K562 (cell line): ENCODE measurements around the gene HAUS7. TPM values are rescaled to one million over a fixed set of nuclear protein-coding genes. Genes with fewer than 3 reads are reported as not detected.

Source experiments
- CTBP1 ChIP-seq: fragments of 450-650 bp; IDR thresholded peaks from 2 replicates; pipeline ENCODE4 v1.6.1; 2016; ENCODE audit warnings: borderline replicate concordance
- DMBX1 ChIP-seq: fragments of 250-450 bp; sonication (Bioruptor Pico); IDR thresholded peaks from 2 replicates; pipeline ENCODE4 v1.8.0; 2022; ENCODE audit warnings: inconsistent platforms, mild to moderate bottlenecking, moderate library complexity, borderline replicate concordance
- ETV5 ChIP-seq: sonication (generic); formaldehyde crosslinking; IDR thresholded peaks from 2 replicates; pipeline ENCODE4 v1.4.0; 2020; ENCODE audit warnings: low read depth, mild to moderate bottlenecking, missing genetic modification reagents
- PCBP1 ChIP-seq: fragments of 200-400 bp; formaldehyde crosslinking; IDR thresholded peaks from 2 replicates; pipeline ENCODE4 v1.6.1; 2018; ENCODE audit warnings: mild to moderate bottlenecking, low read depth, low read length; ENCODE audit not compliant: poor library complexity, severe bottlenecking
- TCF7 ChIP-seq: sonication (generic); IDR thresholded peaks from 2 replicates; pipeline ENCODE4 v1.6.1; 2016; ENCODE audit warnings: antibody characterized with exemption, borderline replicate concordance
- ZNF232 ChIP-seq: sonication (generic); formaldehyde crosslinking; IDR thresholded peaks from 2 replicates; pipeline ENCODE4 v1.8.0; 2022; ENCODE audit warnings: mild to moderate bottlenecking, missing genetic modification reagents
- ZNF780A ChIP-seq: fragments of 250-450 bp; sonication (Bioruptor Pico); IDR thresholded peaks from 2 replicates; pipeline ENCODE4 v1.5.0; 2021; ENCODE audit warnings: mild to moderate bottlenecking
- polyA plus RNA-seq, 8 experiments: library from polyadenylated mRNA; depleted of rRNA in 4 of 8; stranded (reverse) in 5 of 8; unstranded in 3 of 8; fragments of >200 nt; fragmentation: Nextera tagmentation in 2 of 8; fragmentation: Illumina TruSeq in 1 of 8; extraction: Ambion mirVana in 2 of 8; extraction: Trizol in 1 of 8; gene quantifications; 2 replicates each; pipeline versions ENCODE4 v1.2.1 to v1.2.3, GENCODE V29; 2011 to 2014; ENCODE audit warnings: inconsistent platforms in 1 of 8, missing spikeins in 1 of 8
- total RNA-seq, 7 experiments: library from RNA; depleted of rRNA in 6 of 7; stranded (reverse); fragments of >200 nt in 6 of 7; fragmentation: Illumina TruSeq in 2 of 7; extraction: Trizol in 2 of 7; gene quantifications; 2 replicates each; pipeline versions ENCODE4 v1.2.1 to v1.2.3, GENCODE V29; 2011 to 2021; ENCODE audit warnings: low replicate concordance in 1 of 7
- TF ChIP-seq, protein P1 (sequence below): sonication (generic); formaldehyde crosslinking; IDR thresholded peaks from 2 replicates; pipeline ENCODE4 v1.8.0; 2022; ENCODE audit warnings: mild to moderate bottlenecking, missing genetic modification reagents
- TF ChIP-seq, protein P2 (sequence below): fragments of 450-650 bp; IDR thresholded peaks from 2 replicates; pipeline ENCODE4 v1.6.1; 2017; ENCODE audit warnings: antibody characterized with exemption
- TF ChIP-seq, protein P3 (sequence below), 2 experiments: fragments of 450-650 bp; IDR thresholded peaks; 2 replicates each; pipeline ENCODE4 v1.6.1; 2016; ENCODE audit warnings: mild to moderate bottlenecking in 2 of 2, borderline replicate concordance in 1 of 2, low read depth in 1 of 2, moderate library complexity in 1 of 2

Gene HAUS7
- total and polyA plus RNA-seq, 9 of the 15 experiments (the other 6 are each of a cell fraction or from before 2014, with no cell fraction given) = 10.0 to 94.9 (median 48.8) TPM

DNA sequence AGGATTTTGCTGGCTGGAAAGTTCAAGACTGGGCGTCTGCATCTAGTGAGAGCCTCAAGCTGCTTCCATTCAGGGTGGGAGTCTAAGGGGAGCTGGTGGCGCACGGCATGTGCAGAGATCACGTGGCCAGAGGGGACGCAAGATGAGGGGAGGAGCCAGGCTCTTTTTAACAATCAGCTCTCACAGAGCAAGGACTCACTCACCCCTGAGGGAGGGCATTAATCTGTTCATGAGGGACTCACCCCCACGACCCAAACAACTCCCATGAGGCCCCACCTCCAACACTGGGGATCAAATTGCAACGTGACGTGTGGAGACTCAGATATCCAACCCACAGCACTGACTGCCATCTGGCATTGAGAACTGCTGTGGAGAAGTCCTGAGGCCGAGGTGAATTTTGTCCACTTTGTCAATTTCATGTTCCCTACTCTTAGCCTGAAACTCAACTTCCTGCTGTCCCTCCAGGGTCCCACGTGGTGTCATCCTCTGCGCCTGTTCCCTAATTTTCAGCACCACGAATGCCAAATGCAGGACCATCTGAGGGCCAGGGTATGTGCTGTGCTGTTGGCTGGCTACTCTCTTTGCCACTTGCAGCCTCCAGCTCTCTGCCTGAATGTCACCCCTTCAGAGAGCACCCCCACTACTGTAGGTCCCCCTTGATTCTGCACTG is 53.5 kb downstream of the HAUS7 start (continued):
- TF ChIP-seq, protein P1, sequence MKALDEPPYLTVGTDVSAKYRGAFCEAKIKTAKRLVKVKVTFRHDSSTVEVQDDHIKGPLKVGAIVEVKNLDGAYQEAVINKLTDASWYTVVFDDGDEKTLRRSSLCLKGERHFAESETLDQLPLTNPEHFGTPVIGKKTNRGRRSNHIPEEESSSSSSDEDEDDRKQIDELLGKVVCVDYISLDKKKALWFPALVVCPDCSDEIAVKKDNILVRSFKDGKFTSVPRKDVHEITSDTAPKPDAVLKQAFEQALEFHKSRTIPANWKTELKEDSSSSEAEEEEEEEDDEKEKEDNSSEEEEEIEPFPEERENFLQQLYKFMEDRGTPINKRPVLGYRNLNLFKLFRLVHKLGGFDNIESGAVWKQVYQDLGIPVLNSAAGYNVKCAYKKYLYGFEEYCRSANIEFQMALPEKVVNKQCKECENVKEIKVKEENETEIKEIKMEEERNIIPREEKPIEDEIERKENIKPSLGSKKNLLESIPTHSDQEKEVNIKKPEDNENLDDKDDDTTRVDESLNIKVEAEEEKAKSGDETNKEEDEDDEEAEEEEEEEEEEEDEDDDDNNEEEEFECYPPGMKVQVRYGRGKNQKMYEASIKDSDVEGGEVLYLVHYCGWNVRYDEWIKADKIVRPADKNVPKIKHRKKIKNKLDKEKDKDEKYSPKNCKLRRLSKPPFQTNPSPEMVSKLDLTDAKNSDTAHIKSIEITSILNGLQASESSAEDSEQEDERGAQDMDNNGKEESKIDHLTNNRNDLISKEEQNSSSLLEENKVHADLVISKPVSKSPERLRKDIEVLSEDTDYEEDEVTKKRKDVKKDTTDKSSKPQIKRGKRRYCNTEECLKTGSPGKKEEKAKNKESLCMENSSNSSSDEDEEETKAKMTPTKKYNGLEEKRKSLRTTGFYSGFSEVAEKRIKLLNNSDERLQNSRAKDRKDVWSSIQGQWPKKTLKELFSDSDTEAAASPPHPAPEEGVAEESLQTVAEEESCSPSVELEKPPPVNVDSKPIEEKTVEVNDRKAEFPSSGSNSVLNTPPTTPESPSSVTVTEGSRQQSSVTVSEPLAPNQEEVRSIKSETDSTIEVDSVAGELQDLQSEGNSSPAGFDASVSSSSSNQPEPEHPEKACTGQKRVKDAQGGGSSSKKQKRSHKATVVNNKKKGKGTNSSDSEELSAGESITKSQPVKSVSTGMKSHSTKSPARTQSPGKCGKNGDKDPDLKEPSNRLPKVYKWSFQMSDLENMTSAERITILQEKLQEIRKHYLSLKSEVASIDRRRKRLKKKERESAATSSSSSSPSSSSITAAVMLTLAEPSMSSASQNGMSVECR = no peak
- TF ChIP-seq, protein P2, sequence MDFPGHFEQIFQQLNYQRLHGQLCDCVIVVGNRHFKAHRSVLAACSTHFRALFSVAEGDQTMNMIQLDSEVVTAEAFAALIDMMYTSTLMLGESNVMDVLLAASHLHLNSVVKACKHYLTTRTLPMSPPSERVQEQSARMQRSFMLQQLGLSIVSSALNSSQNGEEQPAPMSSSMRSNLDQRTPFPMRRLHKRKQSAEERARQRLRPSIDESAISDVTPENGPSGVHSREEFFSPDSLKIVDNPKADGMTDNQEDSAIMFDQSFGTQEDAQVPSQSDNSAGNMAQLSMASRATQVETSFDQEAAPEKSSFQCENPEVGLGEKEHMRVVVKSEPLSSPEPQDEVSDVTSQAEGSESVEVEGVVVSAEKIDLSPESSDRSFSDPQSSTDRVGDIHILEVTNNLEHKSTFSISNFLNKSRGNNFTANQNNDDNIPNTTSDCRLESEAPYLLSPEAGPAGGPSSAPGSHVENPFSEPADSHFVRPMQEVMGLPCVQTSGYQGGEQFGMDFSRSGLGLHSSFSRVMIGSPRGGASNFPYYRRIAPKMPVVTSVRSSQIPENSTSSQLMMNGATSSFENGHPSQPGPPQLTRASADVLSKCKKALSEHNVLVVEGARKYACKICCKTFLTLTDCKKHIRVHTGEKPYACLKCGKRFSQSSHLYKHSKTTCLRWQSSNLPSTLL = no peak
- TF ChIP-seq ETV5 (CRISPR knock-in tag) (no peak), PCBP1 (no peak), CTBP1 (no peak), ZNF780A (CRISPR knock-in tag) (no peak), ZNF232 (CRISPR knock-in tag) (no peak), TCF7 (no peak), DMBX1 (no peak)
- TF ChIP-seq, protein P3, sequence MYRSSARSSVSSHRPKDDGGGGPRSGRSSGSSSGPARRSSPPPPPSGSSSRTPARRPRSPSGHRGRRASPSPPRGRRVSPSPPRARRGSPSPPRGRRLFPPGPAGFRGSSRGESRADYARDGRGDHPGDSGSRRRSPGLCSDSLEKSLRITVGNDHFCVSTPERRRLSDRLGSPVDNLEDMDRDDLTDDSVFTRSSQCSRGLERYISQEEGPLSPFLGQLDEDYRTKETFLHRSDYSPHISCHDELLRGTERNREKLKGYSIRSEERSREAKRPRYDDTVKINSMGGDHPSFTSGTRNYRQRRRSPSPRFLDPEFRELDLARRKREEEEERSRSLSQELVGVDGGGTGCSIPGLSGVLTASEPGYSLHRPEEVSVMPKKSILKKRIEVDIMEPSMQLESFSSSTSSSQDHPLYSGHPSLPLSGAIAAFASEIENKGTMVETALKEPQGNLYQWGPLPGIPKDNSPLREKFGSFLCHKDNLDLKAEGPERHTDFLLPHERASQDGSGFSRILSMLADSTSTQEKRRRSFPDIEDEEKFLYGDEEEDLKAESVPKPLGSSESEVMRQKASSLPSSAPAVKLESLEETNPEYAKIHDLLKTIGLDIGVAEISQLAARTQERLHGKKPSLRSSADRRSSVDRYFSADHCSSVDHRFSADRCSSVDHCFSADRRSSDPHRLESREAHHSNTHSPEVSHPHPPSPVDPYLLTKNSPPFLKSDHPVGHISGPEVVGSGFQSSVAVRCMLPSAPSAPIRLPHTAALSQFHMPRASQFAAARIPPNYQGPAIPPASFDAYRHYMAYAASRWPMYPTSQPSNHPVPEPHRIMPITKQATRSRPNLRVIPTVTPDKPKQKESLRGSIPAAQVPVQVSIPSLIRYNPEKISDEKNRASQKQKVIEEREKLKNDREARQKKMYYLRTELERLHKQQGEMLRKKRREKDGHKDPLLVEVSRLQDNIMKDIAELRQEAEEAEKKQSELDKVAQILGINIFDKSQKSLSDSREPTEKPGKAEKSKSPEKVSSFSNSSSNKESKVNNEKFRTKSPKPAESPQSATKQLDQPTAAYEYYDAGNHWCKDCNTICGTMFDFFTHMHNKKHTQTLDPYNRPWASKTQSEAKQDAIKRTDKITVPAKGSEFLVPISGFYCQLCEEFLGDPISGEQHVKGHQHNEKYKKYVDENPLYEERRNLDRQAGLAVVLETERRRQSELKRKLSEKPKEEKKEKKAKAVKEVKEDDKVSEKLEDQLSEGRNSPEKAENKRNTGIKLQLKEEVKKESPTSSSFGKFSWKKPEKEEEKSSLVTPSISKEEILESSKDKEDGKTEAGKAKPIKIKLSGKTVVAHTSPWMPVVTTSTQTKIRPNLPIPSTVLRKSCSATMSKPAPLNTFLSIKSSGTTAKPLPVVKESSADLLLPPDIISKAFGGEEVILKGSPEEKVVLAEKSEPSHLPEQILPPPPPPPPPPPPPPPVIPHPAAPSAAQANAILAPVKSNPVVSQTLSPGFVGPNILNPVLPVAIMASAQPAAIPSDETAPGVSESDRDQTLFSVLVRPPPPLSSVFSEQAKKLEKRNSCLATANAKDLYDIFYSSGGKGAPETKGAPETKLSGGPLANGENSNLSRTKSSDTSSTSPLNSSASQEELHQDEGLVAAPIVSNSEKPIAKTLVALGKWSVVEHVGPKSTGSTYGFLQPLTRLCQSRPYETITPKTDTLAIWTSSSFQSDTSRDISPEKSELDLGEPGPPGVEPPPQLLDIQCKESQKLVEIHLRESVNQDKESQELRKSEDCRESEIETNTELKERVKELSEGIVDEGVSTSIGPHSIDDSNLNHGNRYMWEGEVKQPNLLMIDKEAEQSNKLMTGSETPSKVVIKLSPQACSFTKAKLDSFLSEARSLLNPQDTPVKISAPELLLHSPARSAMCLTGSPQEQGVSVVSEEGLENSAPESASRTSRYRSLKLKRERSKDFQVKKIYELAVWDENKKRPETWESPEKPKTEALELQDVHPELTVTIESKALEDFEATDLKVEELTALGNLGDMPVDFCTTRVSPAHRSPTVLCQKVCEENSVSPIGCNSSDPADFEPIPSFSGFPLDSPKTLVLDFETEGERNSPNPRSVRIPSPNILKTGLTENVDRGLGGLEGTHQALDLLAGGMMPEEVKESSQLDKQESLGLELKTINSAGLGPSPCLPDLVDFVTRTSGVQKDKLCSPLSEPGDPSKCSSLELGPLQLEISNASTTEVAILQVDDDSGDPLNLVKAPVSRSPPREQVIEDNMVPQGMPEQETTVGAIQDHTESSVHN (IDR thresholded peaks at IDR 0.05; ENCODE audit: borderline replicate concordance in 1 of 2, low read depth in 1 of 2) = no peak
- TF ChIP-seq, all 486 proteins: peak for 19
